Activated CD8-positive, alpha-beta memory T cell treated with anti-CD3 and anti-CD28 coated beads, Interleukin-2, amount 50 U/mL, for 1 hour (primary cell): Measurements from ENCODE around the gene ZNRF1.

Source experiments
- DNase-seq: peaks from one replicate; pipeline ENCODE4 v3.0.0-alpha.2; 2020; ENCODE audit errors: extremely low read depth

Gene ZNRF1

GRCh38 chr16:75151798-75152197 is 153.0 kb downstream of the ZNRF1 start:
- no peak for DNase-seq

GRCh38 chr16:75152635-75153034 is 153.8 kb downstream of the ZNRF1 start:
- DNase-seq, result no peak

- DNase-seq, result no peak
These were observed 161.6 kb downstream of the ZNRF1 start for GRCh38 chr16:75160386-75160785.
